Globus pallidus (tissue), 1 donor: ENCODE results near the gene BCOR.

Experiments
- DNase-seq: peaks from one replicate; pipeline ENCODE4 v3.0.0-alpha.2; 2015; ENCODE audit warnings: low spot score

Gene BCOR

GRCh38 chrX:40084471-40085101 is 13.2 kb downstream of the BCOR start:
- DNase-seq, result no peak

- no peak for DNase-seq
Measured at GRCh38 chrX:40083979-40084359, 13.8 kb downstream of the BCOR start.

- no peak for DNase-seq
Measured at GRCh38 chrX:40083120-40083978, 14.4 kb downstream of the BCOR start.

- DNase-seq, result no peak
Measured at GRCh38 chrX:40082447-40083119, 15.2 kb downstream of the BCOR start.

- no peak for DNase-seq
Measured at GRCh38 chrX:40081679-40082068, 16.1 kb downstream of the BCOR start.

- no peak for DNase-seq
Measured at GRCh38 chrX:40080894-40081678, 16.7 kb downstream of the BCOR start.

- no peak for DNase-seq
Measured at GRCh38 chrX:40079572-40079971, 18.2 kb downstream of the BCOR start.

- no peak for DNase-seq
Measured at GRCh38 chrX:40078489-40079227, 19.1 kb downstream of the BCOR start.

GRCh38 chrX:40077906-40078305 is 19.9 kb downstream of the BCOR start:
- no peak for DNase-seq

GRCh38 chrX:40076750-40077575 is 20.8 kb downstream of the BCOR start:
- DNase-seq, result no peak

- DNase-seq, result no peak
Measured at GRCh38 chrX:40074959-40075332, 22.8 kb downstream of the BCOR start.

- no peak for DNase-seq
Measured at GRCh38 chrX:40074080-40074958, 23.4 kb downstream of the BCOR start.

GRCh38 chrX:40073439-40074054 is 24.2 kb downstream of the BCOR start:
- DNase-seq, result no peak

GRCh38 chrX:40072246-40072645 is 25.5 kb downstream of the BCOR start:
- DNase-seq, result no peak

- DNase-seq, result no peak
Measured at GRCh38 chrX:40068048-40068447, 29.7 kb downstream of the BCOR start.

- DNase-seq, result no peak
Measured at GRCh38 chrX:40066700-40067099, 31.1 kb downstream of the BCOR start.

GRCh38 chrX:40065296-40066046 is 32.3 kb downstream of the BCOR start:
- no peak for DNase-seq

GRCh38 chrX:40064055-40064597 is 33.6 kb downstream of the BCOR start:
- no peak for DNase-seq
